ENCODE data around the gene SIK2.
A peak's percentile ranks its signal among the peaks of the same experiment; 100 is the strongest.
"Not testable (repeated sequence)": the region's sequence is repeated elsewhere in the genome, so short reads cannot be mapped to it uniquely, and the experiment has no call there.

SIK2 gene

GRCh38 chr11:111627591-111627990, 25.3 kb downstream of the SIK2 start:
- DNase-seq (ENCODE audit: low spot score), result no peak

- DNase-seq (ENCODE audit: low spot score), result no peak
Observed at GRCh38 chr11:111629499-111629898, 27.2 kb downstream of the SIK2 start.

- DNase-seq (ENCODE audit: low spot score), result no peak
Observed at GRCh38 chr11:111631024-111631665, 28.9 kb downstream of the SIK2 start.

GRCh38 chr11:111631666-111632039, 29.4 kb downstream of the SIK2 start:
- peak; percentile 73 for DNase-seq (ENCODE audit: low spot score)

GRCh38 chr11:111632516-111633220, 30.4 kb downstream of the SIK2 start:
- no peak for DNase-seq (ENCODE audit: low spot score)

GRCh38 chr11:111633248-111633647, 31.0 kb downstream of the SIK2 start:
- DNase-seq (ENCODE audit: low spot score), result no peak

GRCh38 chr11:111633756-111634362, 31.6 kb downstream of the SIK2 start:
- DNase-seq (ENCODE audit: low spot score), result peak; percentile 9

GRCh38 chr11:111634981-111635705, 32.9 kb downstream of the SIK2 start:
- DNase-seq (ENCODE audit: low spot score), result no peak

GRCh38 chr11:111635706-111636045, 33.4 kb downstream of the SIK2 start:
- DNase-seq (ENCODE audit: low spot score), result peak; percentile 15

- DNase-seq (ENCODE audit: low spot score), result no peak
Observed at GRCh38 chr11:111637885-111638284, 35.6 kb downstream of the SIK2 start.

- DNase-seq (ENCODE audit: low spot score), result no peak
Observed at GRCh38 chr11:111639226-111639925, 37.1 kb downstream of the SIK2 start.

- no peak for DNase-seq (ENCODE audit: low spot score)
Observed at GRCh38 chr11:111641339-111642015, 39.2 kb downstream of the SIK2 start.

GRCh38 chr11:111642542-111642941, 40.3 kb downstream of the SIK2 start:
- no peak for DNase-seq (ENCODE audit: low spot score)

GRCh38 chr11:111644922-111645321, 42.7 kb downstream of the SIK2 start:
- DNase-seq (ENCODE audit: low spot score), result no peak

- no peak for DNase-seq (ENCODE audit: low spot score)
Observed at GRCh38 chr11:111645657-111646316, 43.5 kb downstream of the SIK2 start.

- not testable (repeated sequence) for DNase-seq (ENCODE audit: low spot score)
Observed at GRCh38 chr11:111651336-111651735, 49.1 kb downstream of the SIK2 start.

GRCh38 chr11:111652184-111652583, 49.9 kb downstream of the SIK2 start:
- DNase-seq (ENCODE audit: low spot score), result no peak

- no peak for DNase-seq (ENCODE audit: low spot score)
Observed at GRCh38 chr11:111654601-111655000, 52.4 kb downstream of the SIK2 start.

- DNase-seq (ENCODE audit: low spot score), result no peak
Observed at GRCh38 chr11:111655924-111656323, 53.7 kb downstream of the SIK2 start.

- not testable (repeated sequence) for DNase-seq (ENCODE audit: low spot score)
Observed at GRCh38 chr11:111657905-111658304, 55.7 kb downstream of the SIK2 start.

GRCh38 chr11:111658493-111658892, 56.2 kb downstream of the SIK2 start:
- not testable (repeated sequence) for DNase-seq (ENCODE audit: low spot score)
